Suppressor macrophage treated with lipopolysaccharide for 1 hour (primary cell): ENCODE data around the gene NFKBIE.
A peak's percentile ranks its signal among the peaks of the same experiment; 100 is the strongest.

Source experiments
- DNase-seq, 3 donors: peaks; one replicate each; pipeline ENCODE4 v3.0.0-alpha.2; 2020 to 2022

Gene NFKBIE

DNA sequence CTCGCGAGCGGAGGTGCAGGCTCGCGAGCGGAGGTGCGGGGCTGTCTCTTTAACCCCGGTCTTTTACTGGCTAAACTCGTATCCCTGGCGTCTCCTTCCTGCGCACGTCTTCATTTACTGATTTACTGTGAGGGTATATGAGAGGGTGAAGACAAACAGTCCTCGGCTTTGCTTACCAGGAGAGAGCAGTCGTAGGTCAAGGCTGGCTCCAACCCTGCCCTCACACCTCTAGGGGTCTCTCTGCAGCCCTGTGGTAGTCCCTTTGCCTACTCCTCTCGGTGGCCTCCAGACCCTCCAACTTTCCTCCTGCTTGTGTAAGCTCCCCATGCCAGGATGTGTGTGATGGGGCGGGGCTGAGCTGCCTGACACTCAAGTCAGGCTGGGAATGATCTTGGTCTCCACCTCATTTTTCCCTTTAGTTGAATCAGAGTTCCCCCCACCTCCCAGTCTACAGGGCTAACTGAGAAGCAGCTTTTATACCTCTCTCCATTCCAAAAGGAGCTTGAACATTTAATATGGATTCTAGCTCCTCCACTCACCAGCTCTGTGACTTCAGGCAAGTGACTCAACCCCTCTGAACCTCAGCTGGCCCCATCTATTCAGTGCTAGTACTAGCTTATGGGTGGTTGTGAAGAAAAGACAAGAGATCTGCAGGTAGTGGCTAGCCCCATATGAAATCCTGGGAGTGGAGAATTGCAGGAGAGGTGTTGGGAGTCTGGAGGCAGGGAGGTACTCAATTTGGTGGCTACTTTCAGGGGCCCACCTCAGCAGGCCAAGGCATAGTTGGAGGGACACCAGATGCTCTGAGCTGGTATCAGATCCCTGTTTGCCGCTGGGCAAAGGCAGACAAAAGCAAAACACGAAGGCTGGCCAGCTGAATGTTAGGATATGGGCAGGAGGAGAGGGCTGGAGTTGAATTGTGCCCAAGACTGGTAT, 41.1 kb downstream of the NFKBIE start:
- DNase-seq = no peak

DNA sequence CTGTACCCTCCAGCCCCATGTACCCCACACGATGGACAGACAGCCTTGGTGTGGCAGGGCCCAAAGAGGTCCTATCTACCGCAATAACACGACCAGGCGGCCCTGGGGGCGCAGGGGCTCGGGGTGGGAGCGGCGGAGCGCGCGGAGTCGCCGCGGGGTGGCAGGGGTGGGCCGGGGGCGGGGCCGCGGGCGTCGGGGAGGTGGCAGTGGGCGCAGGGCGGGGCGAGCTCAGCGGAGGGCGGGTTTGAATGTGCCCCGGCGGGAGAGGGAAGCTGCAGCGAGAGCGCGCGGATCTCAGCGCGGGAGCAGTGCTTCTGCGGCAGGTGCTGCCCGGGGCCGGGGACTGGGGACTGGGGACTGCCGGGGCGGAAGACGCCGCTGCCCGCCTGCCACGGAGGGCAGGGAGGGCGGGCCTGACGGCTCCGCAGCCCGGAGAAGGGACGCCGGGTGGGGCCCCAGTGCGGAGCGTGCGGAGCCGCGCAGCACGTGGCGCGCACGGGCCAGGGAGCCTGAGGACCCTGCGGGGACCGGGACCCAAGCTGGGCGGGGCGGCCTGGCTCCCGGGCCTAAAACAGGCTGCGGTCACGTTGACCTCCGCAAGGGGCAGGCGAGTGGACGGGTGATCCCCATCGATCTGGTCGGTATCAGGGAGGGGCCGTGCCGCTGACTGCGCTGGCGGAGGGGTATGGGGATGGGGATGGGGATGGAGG, 41.9 kb downstream of the NFKBIE start, which contains the start of gene SLC29A1:
SLC29A1 (plus strand) TSS at position 277 of the 710 bp plus-strand sequence. CDS start 3,719 bp downstream, outside the sequence.
- DNase-seq = peak; percentile 57 to 82 (median 61)

DNA sequence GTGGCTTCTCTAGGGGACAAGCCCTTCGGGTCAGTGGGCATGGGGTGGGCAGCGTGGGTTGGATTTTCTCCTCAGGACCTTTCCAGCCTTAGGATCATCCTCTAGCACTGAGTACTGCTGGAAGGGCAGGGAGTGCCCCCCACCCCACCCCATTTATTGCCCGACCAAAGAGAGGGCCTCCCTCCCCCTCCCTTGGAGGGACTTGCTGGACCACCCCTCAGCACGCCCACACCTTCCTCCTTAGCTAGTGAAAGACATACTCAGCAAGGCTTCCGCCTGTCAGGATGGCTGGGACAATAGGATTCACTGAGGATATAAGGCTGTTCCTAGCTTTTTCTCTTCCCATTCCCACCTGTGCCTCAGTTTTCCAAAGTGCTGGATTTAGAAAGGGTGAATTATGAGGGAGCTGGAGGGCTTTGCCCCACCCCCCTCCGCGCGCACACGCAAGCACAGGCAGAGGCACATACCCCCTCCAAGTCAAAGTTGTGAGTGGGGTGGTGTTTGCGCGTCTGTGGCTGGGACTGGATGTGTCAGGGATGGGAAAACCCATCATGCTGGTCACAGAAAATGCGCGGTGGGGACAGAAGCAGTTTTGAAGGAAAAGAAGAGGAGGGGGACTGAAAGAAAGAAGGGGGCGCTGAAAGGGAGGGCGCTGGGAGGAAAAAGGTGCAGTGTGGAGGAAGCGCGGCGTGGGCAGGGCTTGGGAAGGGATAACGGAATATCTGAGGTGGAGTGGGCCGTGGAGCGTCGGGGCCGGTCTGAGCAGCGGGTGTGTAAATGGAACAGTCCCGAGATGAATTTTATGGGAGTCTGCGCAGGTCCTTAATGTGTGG, 42.6 kb downstream of the NFKBIE start:
- peak; percentile 44 to 67 (median 61) for DNase-seq

DNA sequence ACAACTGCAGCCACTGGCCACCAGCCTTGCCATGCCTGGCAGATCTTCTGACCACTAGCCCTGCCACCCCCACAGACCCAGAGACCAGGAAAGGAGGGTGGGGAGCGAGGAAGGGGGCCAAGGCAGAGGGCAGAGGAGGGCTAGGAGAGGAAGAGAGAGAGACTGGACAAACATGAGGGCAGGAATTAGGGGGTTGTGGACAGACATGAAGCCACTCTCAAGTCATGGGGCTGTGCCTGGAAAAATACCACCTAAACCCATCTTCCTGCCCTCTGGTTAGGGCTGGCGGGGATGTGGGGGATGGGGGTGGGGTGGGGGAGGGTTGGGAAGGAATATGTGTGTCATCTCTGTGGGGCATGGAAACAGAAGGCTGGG, 43.4 kb downstream of the NFKBIE start:
- DNase-seq = no peak

DNA sequence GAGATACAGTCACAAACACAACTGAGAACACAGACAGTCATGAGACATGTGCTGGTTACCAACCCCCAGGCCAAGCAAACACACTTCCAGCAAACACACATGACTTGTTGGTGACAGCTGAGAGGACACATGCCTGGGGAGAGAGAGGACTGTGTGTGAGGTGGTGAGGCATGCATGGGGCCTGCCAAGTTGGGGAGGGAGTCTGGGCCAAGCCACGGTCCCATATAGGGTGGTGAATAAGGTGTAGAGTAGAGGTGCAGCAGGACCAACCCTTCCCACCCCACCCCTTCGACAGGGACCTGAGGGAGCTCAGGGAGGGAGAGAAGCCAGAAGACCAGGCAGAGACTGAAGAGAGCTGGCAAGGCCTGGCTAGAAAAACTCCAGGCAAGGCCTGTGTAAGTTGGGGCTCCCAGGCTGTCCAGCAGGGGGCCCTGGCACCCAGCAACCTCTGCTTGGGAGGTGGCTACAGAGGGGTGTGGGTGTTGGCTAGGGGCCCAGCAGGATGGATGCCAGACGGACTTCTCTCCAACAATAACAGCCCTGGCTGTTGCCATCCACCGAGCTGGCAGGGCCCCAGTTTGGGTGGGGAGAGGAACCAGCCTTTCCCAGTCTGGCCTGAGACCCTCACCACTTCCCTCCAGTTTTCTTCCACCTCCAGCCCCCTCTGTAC, 43.9 kb downstream of the NFKBIE start:
- DNase-seq = peak; percentile 80 to 91 (median 82)

DNA sequence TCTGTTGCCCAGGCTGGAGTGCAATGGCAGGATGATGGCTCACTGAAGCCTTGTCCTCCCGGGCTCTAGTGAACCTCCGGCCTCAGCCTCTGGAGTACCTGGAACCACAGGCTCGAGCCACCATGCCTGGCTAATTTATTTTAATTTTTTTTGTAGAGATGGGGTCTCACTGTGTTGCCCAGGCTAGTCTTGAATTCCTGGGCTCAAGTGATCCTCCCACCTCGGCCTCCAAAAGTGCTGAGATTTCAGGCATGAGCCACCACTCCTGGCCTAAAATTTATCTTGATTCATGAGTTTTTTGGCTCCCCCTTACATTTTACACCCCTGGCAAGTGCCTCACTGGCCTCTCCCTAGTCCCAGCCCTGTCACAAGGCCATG, 44.4 kb downstream of the NFKBIE start:
- DNase-seq = no peak

DNA sequence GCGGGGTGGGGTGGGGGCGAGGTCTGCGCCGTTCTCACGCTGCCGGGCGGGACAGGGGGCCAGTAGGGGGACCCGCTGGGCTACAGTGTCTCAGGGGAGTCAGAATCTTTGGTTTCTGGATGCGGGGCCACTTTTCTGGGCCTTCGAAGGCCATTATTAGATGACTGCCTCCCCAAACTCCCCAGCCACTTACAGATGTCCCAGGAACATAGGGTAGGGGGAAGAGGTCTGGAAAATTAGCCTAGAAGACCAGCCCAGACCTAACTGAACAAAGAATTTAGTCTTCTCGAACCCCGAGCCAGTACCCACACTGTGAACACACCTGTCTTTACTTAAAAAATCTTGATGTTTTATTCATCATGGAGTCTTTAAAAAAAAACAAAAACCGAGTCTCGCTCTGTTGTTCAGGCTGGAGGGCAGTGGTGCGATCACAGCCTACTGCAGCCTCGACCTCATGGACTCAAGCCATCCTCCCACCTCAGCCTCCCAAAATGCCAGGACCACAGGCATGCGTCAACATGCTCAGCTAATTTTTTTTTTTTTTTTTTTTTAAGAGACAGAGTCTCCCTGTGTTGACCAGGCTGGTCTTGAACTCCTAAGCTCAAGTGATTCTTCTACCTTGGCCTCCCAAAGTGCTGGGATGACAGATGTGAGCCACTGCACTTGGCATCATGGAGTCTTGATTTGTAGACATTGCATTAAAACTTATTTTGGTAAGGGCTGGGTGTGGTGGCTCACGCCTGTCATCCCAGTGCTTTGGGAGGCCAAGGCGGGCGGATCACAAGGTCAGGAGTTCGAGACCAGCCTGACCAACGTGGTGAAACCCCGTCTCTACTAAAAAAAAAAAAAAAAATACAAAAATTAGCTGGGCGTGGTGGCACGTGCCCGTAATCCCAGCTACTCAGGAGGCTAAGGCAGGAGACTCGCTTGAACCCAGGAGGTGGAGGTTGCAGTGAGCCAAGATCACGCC, 45.3 kb downstream of the NFKBIE start:
- DNase-seq = no peak

DNA sequence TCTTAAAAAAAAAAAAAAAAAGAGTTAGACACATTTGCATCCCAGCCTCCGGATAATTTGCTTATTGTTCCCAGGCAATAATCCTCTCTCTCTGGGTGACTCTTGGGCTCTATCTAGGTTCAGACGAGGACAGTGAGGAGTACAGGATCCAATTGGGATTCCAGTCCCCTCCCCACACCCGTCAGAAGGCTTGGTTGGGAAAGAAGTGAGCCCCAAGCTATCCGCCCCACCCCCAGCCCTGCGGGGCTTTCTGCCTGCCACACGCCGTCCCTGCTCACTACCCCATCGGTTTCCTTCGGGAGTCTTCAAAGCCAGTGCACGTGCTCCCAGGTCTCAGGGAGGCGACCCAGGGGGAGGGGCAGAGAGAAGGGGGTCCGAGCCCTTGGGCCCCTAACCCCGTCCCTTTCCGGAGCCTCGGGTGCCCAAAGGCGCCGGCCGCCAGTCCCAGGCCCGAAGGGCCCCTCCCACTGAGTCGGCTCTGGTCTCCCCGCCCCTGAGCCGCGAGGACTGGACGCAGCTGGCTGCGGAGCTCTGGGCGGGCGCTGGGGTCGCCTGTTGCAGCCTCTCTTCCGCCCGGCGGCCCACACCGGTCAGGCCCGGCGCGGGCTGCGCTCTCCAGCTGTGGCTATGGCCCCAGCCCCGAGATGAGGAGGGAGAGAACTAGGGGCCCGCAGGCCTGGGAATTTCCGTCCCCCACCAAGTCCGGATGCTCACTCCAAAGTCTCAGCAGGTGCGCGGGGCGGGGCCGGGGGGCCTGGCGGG, 46.1 kb downstream of the NFKBIE start:
- DNase-seq = peak; percentile 58 to 80 (median 65)

DNA sequence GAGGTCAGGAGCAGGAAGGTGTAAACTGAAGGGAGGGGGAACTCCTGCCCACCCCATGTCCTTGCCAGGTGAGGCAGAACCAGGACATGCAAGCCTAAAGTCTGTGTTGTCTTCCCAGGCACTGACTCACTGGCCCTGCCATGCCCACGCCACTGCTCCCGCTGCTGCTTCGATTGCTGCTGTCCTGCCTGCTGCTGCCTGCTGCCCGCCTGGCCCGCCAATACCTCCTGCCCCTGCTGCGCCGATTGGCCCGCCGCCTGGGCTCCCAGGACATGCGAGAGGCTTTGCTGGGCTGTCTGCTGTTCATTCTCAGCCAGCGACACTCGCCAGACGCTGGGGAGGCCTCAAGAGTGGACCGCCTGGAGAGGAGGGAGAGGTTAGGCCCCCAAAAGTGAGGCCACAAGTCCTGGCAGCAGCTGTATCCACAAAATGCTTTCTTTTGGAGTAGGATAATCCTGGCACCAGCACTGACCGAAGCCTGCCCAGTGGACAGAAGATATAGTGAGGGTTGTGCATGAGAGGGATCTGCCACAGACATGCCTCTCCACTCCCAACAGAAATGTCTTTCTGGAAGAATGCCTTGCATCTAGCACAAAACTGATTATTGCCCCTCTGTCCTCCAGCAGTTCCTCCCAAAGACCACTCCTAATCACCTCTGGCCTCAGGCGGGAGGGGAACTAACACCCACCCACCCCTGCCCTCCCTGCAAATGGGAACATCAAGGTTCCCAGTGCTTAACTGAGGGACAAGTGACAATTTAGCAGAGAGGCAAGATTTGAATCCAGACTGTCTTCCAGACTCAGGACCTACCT, 47.8 kb downstream of the NFKBIE start:
- DNase-seq = no peak

DNA sequence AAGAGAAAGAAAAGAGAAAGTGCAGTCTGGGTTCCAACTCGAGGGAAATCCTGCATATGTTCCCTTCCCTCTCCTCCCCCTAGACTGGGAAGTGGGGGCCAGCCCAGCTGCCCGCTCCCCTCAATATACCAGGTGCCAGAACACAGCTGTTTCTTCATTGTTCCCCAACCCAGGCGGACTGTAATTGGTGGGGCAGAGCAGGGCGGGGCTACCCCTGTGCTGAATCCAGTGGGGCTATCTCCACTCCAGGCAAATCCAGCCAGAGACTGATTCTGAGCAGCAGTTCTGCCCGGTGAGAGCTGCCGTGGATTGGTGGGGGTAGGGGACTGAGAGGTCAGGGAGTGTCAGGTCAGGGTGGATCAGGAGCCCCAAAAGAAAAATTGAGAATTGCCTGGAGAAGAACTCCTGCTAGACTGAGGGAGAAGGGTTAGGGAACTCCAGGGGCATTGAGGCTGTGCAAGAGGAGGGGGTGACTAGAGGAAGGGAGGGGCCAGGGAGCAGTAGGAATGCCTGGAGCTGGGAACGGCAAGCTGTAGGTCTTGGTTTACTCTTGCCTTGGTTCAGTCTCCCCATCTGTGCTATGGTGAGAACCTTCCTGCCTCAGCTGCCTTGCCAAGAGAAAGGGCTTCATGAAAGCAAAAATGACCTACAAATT, 48.5 kb downstream of the NFKBIE start, which contains the start of gene MYMX:
MYMX (plus strand) TSS at position 250 of the 655 bp plus-strand sequence. CDS start 546 bp downstream, outside the sequence.
- DNase-seq = peak; percentile 30 to 37 (median 33)

DNA sequence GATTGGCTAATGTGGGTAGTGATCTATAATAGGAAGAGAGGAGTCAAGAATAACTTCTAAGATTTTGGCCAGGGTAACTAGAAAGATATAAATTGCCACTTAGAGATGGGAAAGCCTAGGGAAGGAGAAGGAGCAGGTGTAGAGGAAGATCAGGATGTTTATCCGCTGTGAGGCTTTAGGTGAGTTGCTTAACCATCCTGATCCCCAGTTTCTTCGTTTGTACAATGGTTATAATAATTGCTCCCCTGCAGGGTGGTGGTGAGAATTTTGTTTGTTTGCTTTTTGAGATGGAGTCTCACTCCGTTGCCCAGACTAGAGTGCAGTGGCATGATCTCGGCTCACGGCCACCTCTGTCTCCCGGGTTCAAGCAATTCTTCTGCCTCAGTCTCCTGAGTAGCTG, 51.0 kb downstream of the NFKBIE start:
- DNase-seq = no peak

DNA sequence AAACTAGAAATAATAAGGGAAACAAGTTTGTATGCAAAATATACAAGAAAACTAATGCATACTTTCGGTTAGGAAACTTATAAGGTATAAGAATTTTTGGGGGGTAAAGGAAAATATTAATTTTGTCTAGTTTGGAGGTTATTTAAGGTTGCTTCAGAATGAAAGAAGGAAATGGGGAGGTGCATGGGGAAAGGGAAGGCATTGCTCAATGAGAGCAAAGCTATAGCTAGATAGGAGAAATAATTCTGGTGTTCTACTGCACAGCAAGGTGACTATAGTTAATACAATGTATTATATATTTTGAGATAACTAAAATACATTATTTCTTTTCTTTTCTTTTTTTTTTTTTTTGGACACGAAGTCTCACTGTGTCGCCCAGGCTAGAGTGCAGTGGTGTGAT, 54.1 kb downstream of the NFKBIE start:
- DNase-seq = peak in 2 of 3 donors; percentile 28 to 45
